GM18519 (cell line): Measurements from ENCODE around the gene CFAP298.

ENCODE experiments used
- ATAC-seq: cut with Tn5 transposase; IDR thresholded peaks from one replicate; pipeline ENCODE4 v1.9.1; 2021; ENCODE audit warnings: mild to moderate bottlenecking, moderate library complexity; ENCODE audit not compliant: unreplicated experiment, low FRiP score

CFAP298 gene

GRCh38 chr21:32602099-32602498 lies 10.1 kb downstream of the CFAP298 start:
- no peak for ATAC-seq

- ATAC-seq: no peak
These were observed 12.7 kb downstream of the CFAP298 start for GRCh38 chr21:32599526-32599925.

- ATAC-seq: no peak
These were observed 13.1 kb downstream of the CFAP298 start for GRCh38 chr21:32599091-32599490.

DNA sequence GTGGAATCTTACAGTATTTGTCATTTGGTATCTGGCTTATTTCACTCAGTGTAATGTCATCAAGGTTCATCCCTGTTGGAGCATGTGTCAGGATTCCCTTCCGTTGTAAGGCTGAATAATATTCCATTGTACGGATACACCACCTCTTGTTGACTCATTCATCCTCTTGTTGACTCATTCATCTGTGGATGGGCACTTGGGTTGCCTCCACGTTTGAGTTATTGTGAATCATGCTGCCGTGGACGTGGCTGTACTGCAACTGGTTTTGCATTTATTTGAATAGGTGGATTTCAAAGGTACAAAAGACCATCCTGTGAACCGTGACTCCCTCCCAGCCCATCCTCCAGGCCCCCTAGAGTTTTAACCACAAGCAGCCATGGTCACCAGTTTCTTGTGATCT lies 15.0 kb downstream of the CFAP298 start:
- ATAC-seq: no peak

- no peak for ATAC-seq
These were observed 16.7 kb downstream of the CFAP298 start for GRCh38 chr21:32595431-32595830.

DNA sequence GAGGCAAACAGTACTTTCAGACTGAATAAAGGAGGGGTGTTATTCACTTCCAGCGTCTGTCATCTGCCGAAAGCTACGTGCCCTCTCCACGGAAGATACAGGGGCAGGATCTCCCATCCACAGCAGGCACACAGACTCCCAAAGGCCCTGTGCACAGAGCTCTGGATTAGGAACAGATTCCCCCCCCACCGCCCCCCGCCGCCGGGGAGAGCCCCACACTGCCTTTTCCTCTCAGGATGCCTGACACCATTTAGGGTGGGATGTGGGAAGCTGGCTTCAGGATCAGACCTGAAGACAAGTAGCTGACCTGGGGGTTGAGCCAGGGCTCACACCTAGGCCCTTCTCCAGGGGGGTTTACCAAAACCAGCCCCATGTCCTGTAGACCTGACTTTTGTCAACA lies 18.5 kb downstream of the CFAP298 start:
- ATAC-seq: no peak

GRCh38 chr21:32592929-32593502 lies 19.2 kb downstream of the CFAP298 start:
- no peak for ATAC-seq

- no peak for ATAC-seq
These were observed 22.0 kb downstream of the CFAP298 start for GRCh38 chr21:32590130-32590529.

- no peak for ATAC-seq
These were observed 24.5 kb downstream of the CFAP298 start for GRCh38 chr21:32587651-32588050.

DNA sequence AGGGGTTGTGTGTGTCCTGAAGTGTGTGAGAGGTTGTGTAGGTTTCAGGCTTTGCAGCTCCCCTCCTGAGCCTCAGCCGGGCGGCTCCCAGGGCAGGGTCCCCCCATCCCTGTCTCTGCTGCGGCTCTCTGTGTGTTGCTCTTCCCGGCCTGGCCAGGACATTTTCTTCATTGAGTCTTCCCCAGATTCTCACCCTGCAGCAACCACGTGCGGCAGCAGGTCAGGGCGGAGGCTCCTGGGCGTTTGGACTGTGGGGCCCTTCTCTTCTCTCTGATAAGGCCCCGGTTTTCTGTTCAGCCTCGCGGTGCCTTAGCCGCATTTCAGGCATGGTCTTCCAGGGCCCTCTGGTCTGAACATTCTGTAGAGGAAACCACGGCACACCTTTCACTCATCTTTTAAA lies 25.1 kb downstream of the CFAP298 start:
- no peak for ATAC-seq

- ATAC-seq: no peak
These were observed 26.2 kb downstream of the CFAP298 start for GRCh38 chr21:32585970-32586369.

- ATAC-seq: no peak
These were observed 27.0 kb downstream of the CFAP298 start, which contains the start of gene TCP10L for GRCh38 chr21:32585042-32585710. TCP10L (minus strand) TSS chr21:32585523; CDS start chr21:32584304, 1,219 bp downstream.

GRCh38 chr21:32584472-32584871 lies 27.7 kb downstream of the CFAP298 start:
- no peak for ATAC-seq

DNA sequence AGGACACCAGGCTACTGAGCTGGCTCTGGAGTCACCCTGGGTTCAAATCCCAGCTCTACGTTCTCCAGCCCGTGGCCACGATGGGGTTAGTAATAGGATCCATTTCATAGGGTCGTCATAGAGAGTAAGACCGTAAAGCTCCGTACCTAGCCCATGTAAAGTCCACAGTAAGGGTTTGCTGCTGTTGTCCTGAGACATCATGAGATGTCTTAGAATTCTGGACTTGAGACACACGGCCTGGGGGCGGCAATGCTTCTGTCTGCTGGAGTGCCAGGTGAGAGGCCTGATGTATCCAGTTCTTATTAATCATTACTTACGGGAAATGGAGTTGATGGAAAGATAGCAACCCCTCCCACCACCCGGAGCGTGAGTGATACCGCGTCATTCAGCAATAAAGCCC lies 30.4 kb downstream of the CFAP298 start:
- ATAC-seq: no peak

DNA sequence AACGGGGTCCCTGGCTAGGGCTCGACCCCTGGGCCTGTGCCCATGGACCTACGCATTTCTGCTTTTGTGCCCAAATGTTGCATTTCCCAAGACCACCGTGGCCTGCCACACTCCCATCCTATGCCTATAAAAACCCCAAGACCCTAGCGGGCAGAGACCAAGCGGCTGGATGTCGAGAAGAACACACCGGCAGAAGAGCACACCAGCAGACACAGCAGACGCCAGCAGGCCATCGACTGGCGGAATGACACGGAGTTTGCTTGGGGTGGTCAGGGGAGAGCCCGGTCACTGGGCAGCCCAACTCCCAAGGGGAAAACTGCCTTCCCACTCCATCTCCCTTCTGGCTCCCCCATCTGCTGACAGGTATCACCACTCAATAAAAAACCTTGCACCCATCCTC lies 31.2 kb downstream of the CFAP298 start:
- ATAC-seq: no peak

GRCh38 chr21:32578107-32578691 lies 34.0 kb downstream of the CFAP298 start:
- ATAC-seq: no peak

DNA sequence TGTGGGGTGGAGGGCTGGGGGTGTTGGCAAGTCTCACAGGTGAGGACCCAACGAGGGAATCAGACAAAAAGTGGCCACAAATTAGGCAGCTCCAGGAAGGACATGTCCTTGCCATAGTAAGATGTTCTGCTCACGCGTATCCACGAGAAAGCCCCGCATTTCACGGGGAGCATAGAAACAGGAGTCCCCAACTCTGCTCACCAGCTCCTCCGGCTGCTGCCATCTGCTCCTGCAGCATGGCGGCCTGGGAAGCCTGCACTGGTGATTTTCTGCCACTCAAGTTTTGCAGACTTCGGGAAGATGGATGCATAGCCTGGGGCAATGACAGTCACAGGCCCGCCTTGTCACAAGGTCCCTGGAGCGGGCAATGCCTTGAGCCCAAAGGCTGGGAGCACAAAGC lies 36.2 kb downstream of the CFAP298 start:
- no peak for ATAC-seq

- no peak for ATAC-seq
These were observed 36.9 kb downstream of the CFAP298 start for GRCh38 chr21:32574946-32575925.

- no peak for ATAC-seq
These were observed 39.4 kb downstream of the CFAP298 start for GRCh38 chr21:32572574-32573420.

GRCh38 chr21:32570456-32570855 lies 41.7 kb downstream of the CFAP298 start:
- no peak for ATAC-seq
